ENCODE results near the gene CRISPLD2. TPM values are rescaled to one million over a fixed set of nuclear protein-coding genes. Genes with fewer than 3 reads are reported as not detected.

CRISPLD2 gene
- total and polyA plus RNA-seq, 2 donors from 2014 or later = 4.8 to 108 TPM

GRCh38 chr16:84886497-84887090 lies 66.8 kb downstream of the CRISPLD2 start:
- H3K9ac ChIP-seq (ENCODE audit: low read length in 3 of 3) = no peak overlapping the region
- no peaks in the 10 kb centered on the region for H3K4me1 ChIP-seq (ENCODE audit: control insufficient read depth in 2 of 3, insufficient read depth in 2 of 3, low read depth in 1 of 3, low read length in 3 of 3)
- TF ChIP-seq, protein P1, sequence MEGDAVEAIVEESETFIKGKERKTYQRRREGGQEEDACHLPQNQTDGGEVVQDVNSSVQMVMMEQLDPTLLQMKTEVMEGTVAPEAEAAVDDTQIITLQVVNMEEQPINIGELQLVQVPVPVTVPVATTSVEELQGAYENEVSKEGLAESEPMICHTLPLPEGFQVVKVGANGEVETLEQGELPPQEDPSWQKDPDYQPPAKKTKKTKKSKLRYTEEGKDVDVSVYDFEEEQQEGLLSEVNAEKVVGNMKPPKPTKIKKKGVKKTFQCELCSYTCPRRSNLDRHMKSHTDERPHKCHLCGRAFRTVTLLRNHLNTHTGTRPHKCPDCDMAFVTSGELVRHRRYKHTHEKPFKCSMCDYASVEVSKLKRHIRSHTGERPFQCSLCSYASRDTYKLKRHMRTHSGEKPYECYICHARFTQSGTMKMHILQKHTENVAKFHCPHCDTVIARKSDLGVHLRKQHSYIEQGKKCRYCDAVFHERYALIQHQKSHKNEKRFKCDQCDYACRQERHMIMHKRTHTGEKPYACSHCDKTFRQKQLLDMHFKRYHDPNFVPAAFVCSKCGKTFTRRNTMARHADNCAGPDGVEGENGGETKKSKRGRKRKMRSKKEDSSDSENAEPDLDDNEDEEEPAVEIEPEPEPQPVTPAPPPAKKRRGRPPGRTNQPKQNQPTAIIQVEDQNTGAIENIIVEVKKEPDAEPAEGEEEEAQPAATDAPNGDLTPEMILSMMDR (IDR thresholded peaks at IDR 0.05; ENCODE audit: borderline replicate concordance, extremely low read depth, insufficient read depth) = no peak
- peak in 1 of 5 donors; percentile 18 for DNase-seq
- no peaks in the 10 kb centered on the region for H3K36me3 ChIP-seq (ENCODE audit: control insufficient read depth in 2 of 3, insufficient read depth in 3 of 3, low read length in 3 of 3)
- intact Hi-C loops (cut with DNase I) = no loop called here
- H3K27me3 ChIP-seq (ENCODE audit: control insufficient read depth, insufficient read depth, low read length) = no peaks in the 10 kb centered on the region
- H3K27ac ChIP-seq (ENCODE audit: low read depth in 2 of 2, low read length in 2 of 2) = no peak overlapping the region
- no peaks in the 10 kb centered on the region for H3K9me3 ChIP-seq (ENCODE audit: control insufficient read depth in 2 of 3, insufficient read depth in 1 of 3, low read length in 3 of 3)
- no peak for FAIRE-seq
- H3K4me3 ChIP-seq (ENCODE audit: low read length in 3 of 3) = no peak overlapping the region

GRCh38 chr16:84887207-84887606 lies 67.4 kb downstream of the CRISPLD2 start:
- DNase-seq (no peak), FAIRE-seq (no peak)
- Histone ChIP-seq H3K27me3 (ENCODE audit: control insufficient read depth, insufficient read depth, low read length) (no peaks in the 10 kb centered on the region), H3K36me3 (ENCODE audit: control insufficient read depth in 2 of 3, insufficient read depth in 3 of 3, low read length in 3 of 3) (no peaks in the 10 kb centered on the region), H3K9me3 (ENCODE audit: control insufficient read depth in 2 of 3, insufficient read depth in 1 of 3, low read length in 3 of 3) (no peaks in the 10 kb centered on the region), H3K9ac (ENCODE audit: low read length in 3 of 3) (no peak overlapping the region), H3K27ac (ENCODE audit: low read depth in 2 of 2, low read length in 2 of 2) (no peak overlapping the region), H3K4me3 (ENCODE audit: low read length in 3 of 3) (no peak overlapping the region), H3K4me1 (ENCODE audit: control insufficient read depth in 2 of 3, insufficient read depth in 2 of 3, low read depth in 1 of 3, low read length in 3 of 3) (no peaks in the 10 kb centered on the region)
- TF ChIP-seq, protein P1 (IDR thresholded peaks at IDR 0.05; ENCODE audit: borderline replicate concordance, extremely low read depth, insufficient read depth) = no peak
- intact Hi-C loops (cut with DNase I) = no loop called here

DNA sequence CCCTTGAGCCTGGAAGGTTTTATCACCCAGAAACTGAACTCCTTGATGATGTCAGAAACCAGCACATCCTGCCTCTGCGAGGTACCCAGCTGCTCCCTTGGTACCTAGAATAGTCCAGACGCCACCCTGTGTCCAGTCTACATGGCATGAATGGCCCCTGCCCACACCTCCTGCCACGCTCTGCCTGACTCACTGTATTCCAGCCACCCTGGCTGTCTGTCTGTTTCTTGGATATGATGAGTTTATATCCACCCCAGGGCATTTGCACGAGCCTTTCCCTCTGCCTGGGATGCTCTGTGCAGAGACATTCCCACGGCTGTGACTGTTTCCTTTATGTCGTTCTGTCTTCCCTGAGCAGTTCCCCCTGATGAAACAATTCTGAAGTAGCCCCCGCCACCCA lies 68.7 kb downstream of the CRISPLD2 start:
- no peak overlapping the region for H3K9ac ChIP-seq (ENCODE audit: low read length in 3 of 3)
- H3K4me1 ChIP-seq (ENCODE audit: control insufficient read depth in 2 of 3, insufficient read depth in 2 of 3, low read depth in 1 of 3, low read length in 3 of 3) = no peaks in the 10 kb centered on the region
- no peak overlapping the region for H3K4me3 ChIP-seq (ENCODE audit: low read length in 3 of 3)
- no peaks in the 10 kb centered on the region for H3K36me3 ChIP-seq (ENCODE audit: control insufficient read depth in 2 of 3, insufficient read depth in 3 of 3, low read length in 3 of 3)
- FAIRE-seq (no peak), DNase-seq (no peak)
- intact Hi-C loops (cut with DNase I) = no loop called here
- TF ChIP-seq, protein P1 (IDR thresholded peaks at IDR 0.05; ENCODE audit: borderline replicate concordance, extremely low read depth, insufficient read depth) = no peak
- H3K9me3 ChIP-seq (ENCODE audit: control insufficient read depth in 2 of 3, insufficient read depth in 1 of 3, low read length in 3 of 3) = no peaks in the 10 kb centered on the region
- H3K27me3 ChIP-seq (ENCODE audit: control insufficient read depth, insufficient read depth, low read length) = no peaks in the 10 kb centered on the region
- H3K27ac ChIP-seq (ENCODE audit: low read depth in 2 of 2, low read length in 2 of 2) = no peak overlapping the region

GRCh38 chr16:84889066-84889465 lies 69.3 kb downstream of the CRISPLD2 start:
- Histone ChIP-seq H3K27me3 (ENCODE audit: control insufficient read depth, insufficient read depth, low read length) (no peaks in the 10 kb centered on the region), H3K36me3 (ENCODE audit: control insufficient read depth in 2 of 3, insufficient read depth in 3 of 3, low read length in 3 of 3) (no peaks in the 10 kb centered on the region), H3K9ac (ENCODE audit: low read length in 3 of 3) (no peak overlapping the region), H3K9me3 (ENCODE audit: control insufficient read depth in 2 of 3, insufficient read depth in 1 of 3, low read length in 3 of 3) (no peaks in the 10 kb centered on the region), H3K4me1 (ENCODE audit: control insufficient read depth in 2 of 3, insufficient read depth in 2 of 3, low read depth in 1 of 3, low read length in 3 of 3) (no peaks in the 10 kb centered on the region), H3K4me3 (ENCODE audit: low read length in 3 of 3) (no peak overlapping the region), H3K27ac (ENCODE audit: low read depth in 2 of 2, low read length in 2 of 2) (peak overlapping the region in 1 of 2 donors; percentile 17)
- DNase-seq (peak in 2 of 5 donors; percentile 13 to 33), FAIRE-seq (no peak)
- TF ChIP-seq, protein P1 (IDR thresholded peaks at IDR 0.05; ENCODE audit: borderline replicate concordance, extremely low read depth, insufficient read depth) = no peak
- intact Hi-C loops (cut with DNase I) = no loop called here

All from kidney (tissue), 14 donors.